KMS-11 (cell line): ENCODE results near the gene PDE1C.

Experiments
- H2AFZ ChIP-seq: fragments of 200-600 bp; sonication (generic); 2 replicates; pipeline ENCODE4 v1.6.1; 2016; ENCODE audit warnings: antibody characterized with exemption, mixed run types, low read depth
- H3K27ac ChIP-seq: fragments of 200-600 bp; sonication (generic); 2 replicates; pipeline ENCODE4 v1.6.1; 2016; ENCODE audit warnings: mild to moderate bottlenecking, mixed run types
- H3K27me3 ChIP-seq: fragments of 200-600 bp; sonication (generic); 2 replicates; pipeline ENCODE4 v1.6.1; 2017; ENCODE audit warnings: mild to moderate bottlenecking, low read depth, mixed run types, moderate library complexity; ENCODE audit not compliant: insufficient read depth
- H3K36me3 ChIP-seq: fragments of 200-600 bp; sonication (generic); 2 replicates; pipeline ENCODE4 v1.6.1; 2017; ENCODE audit warnings: mild to moderate bottlenecking, mixed run types; ENCODE audit not compliant: insufficient read depth
- H3K4me1 ChIP-seq: fragments of 200-600 bp; sonication (generic); 2 replicates; pipeline ENCODE4 v1.6.1; 2016; ENCODE audit warnings: mild to moderate bottlenecking, low read depth, mixed run types; ENCODE audit not compliant: poor library complexity, severe bottlenecking
- H3K4me2 ChIP-seq: fragments of 200-600 bp; sonication (generic); 2 replicates; pipeline ENCODE4 v1.7.0; 2016; ENCODE audit warnings: mild to moderate bottlenecking, mixed run types
- H3K4me3 ChIP-seq: fragments of 200-600 bp; sonication (generic); IDR thresholded peaks from 2 replicates; pipeline ENCODE4 v1.6.1; 2017; ENCODE audit warnings: low read depth, low read length, mixed read lengths; ENCODE audit not compliant: insufficient read depth
- H3K79me2 ChIP-seq: fragments of 200-600 bp; sonication (generic); 2 replicates; pipeline ENCODE4 v1.6.1; 2016; ENCODE audit warnings: low read depth, mixed run types; ENCODE audit not compliant: insufficient read depth
- H3K9ac ChIP-seq: fragments of 200-600 bp; sonication (generic); 2 replicates; pipeline ENCODE4 v1.6.1; 2016; ENCODE audit warnings: mild to moderate bottlenecking, mixed run types
- H4K20me1 ChIP-seq: fragments of 200-600 bp; sonication (generic); 2 replicates; pipeline ENCODE4 v1.6.1; 2016; ENCODE audit warnings: mild to moderate bottlenecking, mixed run types; ENCODE audit not compliant: insufficient read depth
- TF ChIP-seq, protein P1 (sequence below): fragments of 200-600 bp; sonication (generic); conservative IDR thresholded peaks from 2 replicates; pipeline ENCODE4 v1.6.1; 2017; ENCODE audit warnings: low read depth, mild to moderate bottlenecking, antibody characterized with exemption, low read length, moderate library complexity, mixed read lengths

PDE1C gene

DNA sequence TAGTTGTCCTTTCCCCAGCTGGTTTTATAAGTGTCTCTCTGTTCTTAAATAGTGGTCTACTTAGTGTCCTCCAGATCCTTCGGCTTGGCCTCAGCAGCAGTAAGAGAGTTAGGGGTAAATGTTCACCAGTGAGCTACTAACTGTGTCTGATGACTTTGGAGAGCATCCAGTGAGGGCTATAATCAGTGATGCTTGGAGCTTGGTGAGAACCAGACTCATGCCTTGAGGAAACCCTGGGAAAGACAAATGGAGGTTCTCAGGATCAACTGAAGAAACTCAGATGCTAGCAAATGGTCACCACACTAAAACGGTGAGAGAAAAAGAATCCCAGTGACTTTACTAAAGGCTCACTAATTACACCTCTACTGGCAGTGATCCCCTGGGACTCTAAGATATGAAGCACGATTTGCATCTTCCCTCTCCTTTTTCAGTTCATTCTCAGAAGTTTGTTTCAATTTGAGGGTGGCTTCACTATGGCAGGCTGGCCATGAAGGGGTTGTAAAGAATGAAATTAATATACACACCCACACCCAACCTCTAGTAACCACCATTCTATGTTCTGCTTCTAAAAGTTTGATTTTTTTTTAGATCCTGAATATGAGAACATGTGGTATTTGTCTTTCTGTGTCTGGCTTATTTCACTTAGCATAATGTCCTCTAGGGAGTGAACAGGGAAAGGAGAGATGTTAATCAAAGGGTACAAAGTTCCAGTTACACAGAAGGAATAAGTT lies 177.9 kb downstream of the PDE1C start:
- H3K27ac ChIP-seq: no peak overlapping the region
- H3K9ac ChIP-seq: no peak overlapping the region
- no peak overlapping the region for H2AFZ ChIP-seq
- no peaks in the 10 kb centered on the region for H3K79me2 ChIP-seq
- TF ChIP-seq, protein P1, sequence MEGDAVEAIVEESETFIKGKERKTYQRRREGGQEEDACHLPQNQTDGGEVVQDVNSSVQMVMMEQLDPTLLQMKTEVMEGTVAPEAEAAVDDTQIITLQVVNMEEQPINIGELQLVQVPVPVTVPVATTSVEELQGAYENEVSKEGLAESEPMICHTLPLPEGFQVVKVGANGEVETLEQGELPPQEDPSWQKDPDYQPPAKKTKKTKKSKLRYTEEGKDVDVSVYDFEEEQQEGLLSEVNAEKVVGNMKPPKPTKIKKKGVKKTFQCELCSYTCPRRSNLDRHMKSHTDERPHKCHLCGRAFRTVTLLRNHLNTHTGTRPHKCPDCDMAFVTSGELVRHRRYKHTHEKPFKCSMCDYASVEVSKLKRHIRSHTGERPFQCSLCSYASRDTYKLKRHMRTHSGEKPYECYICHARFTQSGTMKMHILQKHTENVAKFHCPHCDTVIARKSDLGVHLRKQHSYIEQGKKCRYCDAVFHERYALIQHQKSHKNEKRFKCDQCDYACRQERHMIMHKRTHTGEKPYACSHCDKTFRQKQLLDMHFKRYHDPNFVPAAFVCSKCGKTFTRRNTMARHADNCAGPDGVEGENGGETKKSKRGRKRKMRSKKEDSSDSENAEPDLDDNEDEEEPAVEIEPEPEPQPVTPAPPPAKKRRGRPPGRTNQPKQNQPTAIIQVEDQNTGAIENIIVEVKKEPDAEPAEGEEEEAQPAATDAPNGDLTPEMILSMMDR: no peak
- H3K36me3 ChIP-seq: no peaks in the 10 kb centered on the region
- no peaks in the 10 kb centered on the region for H4K20me1 ChIP-seq
- no peak overlapping the region for H3K4me3 ChIP-seq
- no peak overlapping the region for H3K4me2 ChIP-seq
- H3K4me1 ChIP-seq: no peaks in the 10 kb centered on the region
- H3K27me3 ChIP-seq: no peaks in the 10 kb centered on the region

DNA sequence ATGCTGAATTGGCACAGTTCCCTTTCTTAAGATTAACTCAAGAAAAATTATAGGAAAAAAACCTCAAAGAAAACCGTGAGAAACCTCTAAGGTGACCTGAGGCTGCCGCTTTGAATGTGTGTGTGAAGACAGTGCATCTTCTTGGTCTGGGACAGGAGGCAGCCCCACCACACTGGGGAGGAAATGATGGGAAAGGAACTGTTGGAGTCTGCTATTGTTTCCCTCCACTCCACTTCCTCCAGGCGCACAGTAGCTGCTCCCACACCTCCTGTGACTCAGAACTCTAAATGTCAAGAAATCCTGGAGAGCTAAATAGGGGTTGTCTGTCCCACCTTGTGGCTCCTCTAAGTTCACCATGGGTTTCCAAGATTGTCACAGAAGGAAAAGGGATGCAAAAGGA lies 179.4 kb downstream of the PDE1C start:
- Histone ChIP-seq H4K20me1 (no peaks in the 10 kb centered on the region), H3K4me3 (no peak overlapping the region), H3K27ac (no peak overlapping the region), H3K4me2 (no peak overlapping the region), H3K4me1 (no peaks in the 10 kb centered on the region), H3K36me3 (no peaks in the 10 kb centered on the region), H3K79me2 (no peaks in the 10 kb centered on the region), H3K9ac (no peak overlapping the region), H3K27me3 (no peaks in the 10 kb centered on the region), H2AFZ (no peak overlapping the region)
- TF ChIP-seq, protein P1: no peak

DNA sequence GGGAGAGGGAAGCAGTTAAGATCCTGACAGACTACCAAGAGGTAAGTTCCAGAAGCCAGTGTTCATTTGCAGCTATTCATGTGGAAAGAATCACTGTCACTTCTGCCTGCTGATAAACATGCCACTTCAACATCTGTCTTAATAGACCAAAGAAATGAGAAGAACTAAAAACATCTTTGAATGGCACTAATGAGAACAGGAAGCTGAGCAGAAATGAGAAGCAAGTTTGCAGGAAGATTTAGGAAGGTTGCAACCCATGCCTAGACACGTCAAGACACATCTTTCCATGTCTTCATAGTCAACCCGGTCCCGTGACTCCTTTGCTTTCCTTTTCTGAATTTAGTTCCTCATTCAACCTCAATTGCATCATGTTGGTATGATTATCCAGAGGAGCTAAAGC lies 180.0 kb downstream of the PDE1C start:
- Histone ChIP-seq H2AFZ (no peak overlapping the region), H3K36me3 (no peaks in the 10 kb centered on the region), H3K4me3 (no peak overlapping the region), H3K9ac (no peak overlapping the region), H3K4me1 (no peaks in the 10 kb centered on the region), H3K79me2 (no peaks in the 10 kb centered on the region), H3K27me3 (no peaks in the 10 kb centered on the region), H3K27ac (no peak overlapping the region), H3K4me2 (no peak overlapping the region), H4K20me1 (no peaks in the 10 kb centered on the region)
- TF ChIP-seq, protein P1: no peak

DNA sequence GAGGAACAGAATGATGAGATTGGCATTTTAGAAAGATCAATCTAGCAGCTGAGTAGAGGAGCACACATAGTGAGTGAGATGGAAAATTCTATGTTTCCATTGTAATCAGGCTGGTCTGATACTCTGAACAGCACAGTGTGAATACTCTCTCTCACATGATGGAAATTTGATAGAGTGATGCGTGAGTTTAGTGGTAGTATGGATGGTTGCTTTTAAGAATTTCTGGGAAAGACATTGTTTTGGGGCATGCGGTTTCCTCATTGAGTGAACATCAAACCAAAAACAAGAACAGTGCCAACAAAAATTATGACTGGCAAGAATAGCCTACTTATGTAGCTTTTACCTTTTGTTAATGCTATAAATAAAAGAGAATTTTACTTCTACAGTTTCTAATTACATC lies 183.2 kb downstream of the PDE1C start:
- H3K27me3 ChIP-seq: no peaks in the 10 kb centered on the region
- no peak overlapping the region for H3K4me2 ChIP-seq
- TF ChIP-seq, protein P1: no peak
- no peaks in the 10 kb centered on the region for H3K4me1 ChIP-seq
- H3K79me2 ChIP-seq: no peaks in the 10 kb centered on the region
- H3K36me3 ChIP-seq: no peaks in the 10 kb centered on the region
- H2AFZ ChIP-seq: no peak overlapping the region
- H4K20me1 ChIP-seq: no peaks in the 10 kb centered on the region
- no peak overlapping the region for H3K27ac ChIP-seq
- no peak overlapping the region for H3K9ac ChIP-seq
- H3K4me3 ChIP-seq: no peak overlapping the region
